SK-N-MC (cell line): ENCODE results near the gene MLST8.

Source experiments
- DNase-seq: peaks from one replicate; pipeline ENCODE4 v3.0.0-alpha.2; 2011; ENCODE audit warnings: low read depth, low spot score
- H3K27ac ChIP-seq: fragments of 200-600 bp; sonication (generic); 2 replicates; pipeline ENCODE4 v1.5.1; 2016; ENCODE audit warnings: mixed run types
- H3K36me3 ChIP-seq: fragments of 200-600 bp; sonication (generic); 2 replicates; pipeline ENCODE4 v1.6.1; 2017; ENCODE audit warnings: antibody characterized with exemption, low read length, mixed read lengths; ENCODE audit not compliant: insufficient read depth
- H3K4me3 ChIP-seq: fragments of 200-600 bp; sonication (generic); 2 replicates; pipeline ENCODE4 v1.5.1; 2016
- H3K9ac ChIP-seq: fragments of 200-600 bp; sonication (generic); 2 replicates; pipeline ENCODE4 v1.8.0; 2017; ENCODE audit warnings: mixed run types, mixed read lengths; ENCODE audit not compliant: insufficient read length
- H3K9me3 ChIP-seq: fragments of 200-600 bp; sonication (generic); 2 replicates; pipeline ENCODE4 v1.6.1; 2017; ENCODE audit warnings: low read depth, mild to moderate bottlenecking, antibody characterized with exemption, low read length, moderate library complexity, mixed read lengths
- EZH2 ChIP-seq: fragments of 200-600 bp; sonication (generic); IDR thresholded peaks from one replicate; pipeline ENCODE4 v1.6.1; 2017; ENCODE audit warnings: antibody characterized with exemption
- FOXP2 ChIP-seq: optimal IDR thresholded peaks from 2 replicates; pipeline ENCODE3; 2011; ENCODE audit warnings: mild to moderate bottlenecking, moderate library complexity; ENCODE audit not compliant: insufficient read depth; ENCODE audit errors: extremely low read length, control extremely low read depth
- POLR2AphosphoS5 ChIP-seq: IDR thresholded peaks from 2 replicates; pipeline ENCODE4 v1.6.1; 2012; ENCODE audit warnings: mild to moderate bottlenecking, low read depth, low read length, borderline replicate concordance

The MLST8 gene

GRCh38 chr16:2229091-2229490 lies 23.8 kb downstream of the MLST8 start:
- Histone ChIP-seq H3K9me3 (no peaks in the 10 kb centered on the region), H3K27ac (no peak overlapping the region), H3K9ac (no peak overlapping the region), H3K36me3 (peaks cover 13% of the 10 kb centered on the region; the same call in 1 of the 2 replicates), H3K4me3 (no peak overlapping the region)
- no peak for DNase-seq
- TF ChIP-seq EZH2: no peak
- TF ChIP-seq FOXP2: no peak
- TF ChIP-seq POLR2AphosphoS5: no peak

- Histone ChIP-seq H3K27ac (no peak overlapping the region), H3K9ac (no peak overlapping the region), H3K36me3 (peaks cover 13% of the 10 kb centered on the region; the same call in 1 of the 2 replicates), H3K9me3 (no peaks in the 10 kb centered on the region), H3K4me3 (no peak overlapping the region)
- DNase-seq: no peak
- TF ChIP-seq POLR2AphosphoS5 (no peak), EZH2 (no peak)
Observed at GRCh38 chr16:2229632-2230250, 24.5 kb downstream of the MLST8 start.

- no peaks in the 10 kb centered on the region for H3K9me3 ChIP-seq
- TF ChIP-seq EZH2 (no peak), FOXP2 (no peak), POLR2AphosphoS5 (no peak)
- H3K4me3 ChIP-seq: no peak overlapping the region
- DNase-seq: no peak
- H3K27ac ChIP-seq: no peak overlapping the region
- H3K36me3 ChIP-seq: peaks cover 13% of the 10 kb centered on the region; the same call in 1 of the 2 replicates
- H3K9ac ChIP-seq: no peak overlapping the region
Observed at GRCh38 chr16:2230376-2230775, 25.1 kb downstream of the MLST8 start.

- no peak for TF ChIP-seq FOXP2
- TF ChIP-seq EZH2: no peak
- no peak for TF ChIP-seq POLR2AphosphoS5
- no peak overlapping the region for H3K4me3 ChIP-seq
- no peak overlapping the region for H3K9ac ChIP-seq
- DNase-seq: no peak
- H3K9me3 ChIP-seq: no peaks in the 10 kb centered on the region
- H3K27ac ChIP-seq: no peak overlapping the region
- peaks cover 13% of the 10 kb centered on the region; the same call in 1 of the 2 replicates for H3K36me3 ChIP-seq
Observed at GRCh38 chr16:2231016-2231931, 26.0 kb downstream of the MLST8 start.

GRCh38 chr16:2232094-2232990 lies 27.1 kb downstream of the MLST8 start:
- no peak overlapping the region for H3K9ac ChIP-seq
- TF ChIP-seq FOXP2 (no peak), POLR2AphosphoS5 (no peak), EZH2 (no peak)
- no peak for DNase-seq
- peaks cover 13% of the 10 kb centered on the region; the same call in 1 of the 2 replicates for H3K36me3 ChIP-seq
- no peak overlapping the region for H3K4me3 ChIP-seq
- H3K9me3 ChIP-seq: no peaks in the 10 kb centered on the region
- H3K27ac ChIP-seq: no peak overlapping the region

GRCh38 chr16:2233046-2233775 lies 28.0 kb downstream of the MLST8 start:
- Histone ChIP-seq H3K27ac (no peak overlapping the region), H3K36me3 (peaks cover 13% of the 10 kb centered on the region; the same call in 1 of the 2 replicates), H3K9ac (no peak overlapping the region), H3K4me3 (no peak overlapping the region), H3K9me3 (no peaks in the 10 kb centered on the region)
- no peak for TF ChIP-seq EZH2
- TF ChIP-seq FOXP2: no peak
- TF ChIP-seq POLR2AphosphoS5: no peak
- DNase-seq: no peak
